B cell (primary cell): ENCODE results near the gene MAP3K5.

Experiments
- CTCF ChIP-seq: fragments of 200-600 bp; IDR thresholded peaks from one replicate; pipeline ENCODE4 v1.8.0; 2022; ENCODE audit warnings: antibody characterized with exemption, mild to moderate bottlenecking
- EZH2 ChIP-seq: IDR thresholded peaks from 2 replicates; pipeline ENCODE4 v1.6.1; 2012; ENCODE audit warnings: borderline replicate concordance, low read depth, mild to moderate bottlenecking, moderate library complexity, low read length; ENCODE audit not compliant: insufficient read depth, poor library complexity, severe bottlenecking

- TF ChIP-seq CTCF (no peak), EZH2 (no peak)
Measured at GRCh38 chr6:136729832-136730231, 62.4 kb downstream of the MAP3K5 start.
